CD8-positive, alpha-beta memory T cell (primary cell): ENCODE measurements around the gene PALMD. TPM values are rescaled to one million over a fixed set of nuclear protein-coding genes. Genes with fewer than 3 reads are reported as not detected.

Experiments used
- CTCF ChIA-PET: fragments of 350-600 bp; sonication (Branson Sonifier 250); formaldehyde crosslinking; loops from one replicate; lab custom pipeline; 2021; ENCODE audit warnings: antibody characterized with exemption; lab: Charles Lee
- POLR2A ChIA-PET: fragments of 350-600 bp; sonication (Branson Sonifier 250); formaldehyde crosslinking; loops from one replicate; lab custom pipeline; 2021; ENCODE audit warnings: antibody characterized with exemption; lab: Charles Lee
- DNase-seq, 5 donors: peaks; one replicate each; pipeline versions ENCODE4 v3.0.0 to v3.0.0-alpha.2; 2020 to 2022; ENCODE audit warnings: mixed read lengths in 1 of 5
- H3K27ac ChIP-seq: one replicate; pipeline ENCODE4 v1.7.0; 2013; ENCODE audit warnings: low read depth, mild to moderate bottlenecking, low read length, moderate library complexity
- H3K27me3 ChIP-seq: 2 replicates; pipeline ENCODE4 v1.7.0; 2013; ENCODE audit warnings: low read length, mild to moderate bottlenecking; ENCODE audit not compliant: insufficient read depth, poor library complexity, severe bottlenecking
- H3K36me3 ChIP-seq: 2 replicates; pipeline ENCODE4 v1.7.0; 2013; ENCODE audit warnings: mild to moderate bottlenecking, low read length, moderate library complexity; ENCODE audit not compliant: insufficient read depth
- H3K4me1 ChIP-seq: 2 replicates; pipeline ENCODE4 v1.7.0; 2013; ENCODE audit warnings: mild to moderate bottlenecking, low read length, moderate library complexity; ENCODE audit not compliant: insufficient read depth
- H3K4me3 ChIP-seq: 2 replicates; pipeline ENCODE4 v1.7.0; 2013; ENCODE audit warnings: mild to moderate bottlenecking, low read length
- H3K9me3 ChIP-seq: 2 replicates; pipeline ENCODE4 v1.7.0; 2013; ENCODE audit warnings: mild to moderate bottlenecking, low read length
- H3K27ac Mint-ChIP-seq, 8 donors: one replicate each; pipeline ENCODE4 v1.8.0; 2020 to 2021; ENCODE audit warnings: mixed read lengths in 8 of 8, mild to moderate bottlenecking in 6 of 8, inconsistent platforms in 3 of 8, moderate library complexity in 3 of 8
- H3K27me3 Mint-ChIP-seq, 2 donors: one replicate each; pipeline ENCODE4 v1.8.0; 2020 to 2021; ENCODE audit warnings: mixed read lengths in 2 of 2, mild to moderate bottlenecking in 1 of 2, moderate library complexity in 1 of 2
- H3K36me3 Mint-ChIP-seq, 3 donors: one replicate each; pipeline ENCODE4 v1.8.0; 2020 to 2021; ENCODE audit warnings: mixed read lengths in 3 of 3, inconsistent platforms in 1 of 3, mild to moderate bottlenecking in 1 of 3
- H3K4me1 Mint-ChIP-seq, 3 donors: one replicate each; pipeline ENCODE4 v1.8.0; 2020 to 2021; ENCODE audit warnings: mixed read lengths in 3 of 3, inconsistent platforms in 1 of 3, mild to moderate bottlenecking in 1 of 3
- H3K4me3 Mint-ChIP-seq, 7 donors: one replicate each; pipeline ENCODE4 v1.8.0; 2020 to 2021; ENCODE audit warnings: mixed read lengths in 7 of 7, mild to moderate bottlenecking in 6 of 7, moderate library complexity in 4 of 7, inconsistent platforms in 2 of 7
- H3K9me3 Mint-ChIP-seq, 5 donors: one replicate each; pipeline ENCODE4 v1.8.0; 2020 to 2022; ENCODE audit warnings: mixed read lengths in 5 of 5, mild to moderate bottlenecking in 3 of 5, moderate library complexity in 2 of 5, inconsistent platforms in 1 of 5
- polyA plus RNA-seq: library from polyadenylated mRNA; unstranded; fragments of 300-500 nt; fragmentation: Illumina TruSeq; gene quantifications from one replicate; pipeline ENCODE4 v1.2.3, GENCODE V29; 2021
- total RNA-seq, 2 experiments: library from RNA; stranded (reverse); gene quantifications; one replicate each; pipeline ENCODE4 v1.2.3, GENCODE V29; 2021

The PALMD gene
- total RNA-seq (not detected), polyA plus RNA-seq (not detected)

- Histone ChIP-seq H3K4me3 (no peak within 1 kb of the TSS), H3K36me3 (no peaks in the 10 kb centered on the region), H3K4me1 (no peaks in the 10 kb centered on the region), H3K9me3 (no peaks in the 10 kb centered on the region), H3K27me3 (no peaks in the 10 kb centered on the region), H3K27ac (peak within 1 kb of the TSS; percentile 55)
- Mint-ChIP-seq H3K9me3 (no peaks in the 10 kb centered on the region), H3K27ac (no peak within 1 kb of the TSS), H3K4me3 (no peak within 1 kb of the TSS), H3K4me1 (peaks cover 0 to 7% (median 0%) of the 10 kb centered on the region in 3 donors), H3K27me3 (peaks cover 9 to 38% of the 10 kb centered on the region in 2 donors), H3K36me3 (no peaks in the 10 kb centered on the region)
- POLR2A ChIA-PET, result no interaction called here
- CTCF ChIA-PET, result no interaction called here
- no peak for DNase-seq
Observed at GRCh38 chr1:99645699-99646531, at the start of gene PALMD. PALMD (plus strand) TSS chr1:99646113; CDS start chr1:99646318, 205 bp downstream.

DNA sequence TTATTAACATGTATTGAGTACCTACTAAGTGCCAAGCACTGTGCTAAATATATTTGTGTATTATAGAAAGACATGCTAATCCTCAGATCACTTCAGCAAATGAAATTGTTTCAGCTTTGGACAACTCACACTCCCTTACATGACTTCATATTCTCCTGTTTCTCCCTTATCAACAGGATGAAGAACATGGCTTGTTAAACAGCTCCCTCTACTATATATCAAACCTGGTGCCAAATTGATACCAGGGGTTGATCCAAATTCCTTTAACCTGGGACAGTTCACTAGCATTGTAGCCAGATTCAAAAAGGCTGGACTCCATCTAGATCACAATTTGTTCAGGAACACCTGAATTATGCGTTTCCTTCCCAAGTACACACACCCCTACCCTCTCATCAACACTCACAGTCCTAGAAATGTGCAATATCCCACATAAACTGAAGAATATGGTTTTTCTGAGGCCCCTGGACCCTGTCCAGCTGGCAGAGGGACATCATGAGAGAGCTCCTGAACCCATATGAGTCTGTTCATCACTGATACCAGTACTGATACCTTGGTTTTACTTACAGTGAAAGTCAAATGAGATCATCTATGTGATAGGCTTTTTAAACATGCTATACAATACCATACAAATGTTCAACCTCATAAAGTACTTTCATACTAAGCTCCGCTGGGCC lies 47.0 kb upstream of the PALMD start:
- POLR2A ChIA-PET, result no interaction called here
- Histone ChIP-seq H3K9me3 (no peaks in the 10 kb centered on the region), H3K4me1 (no peaks in the 10 kb centered on the region), H3K27ac (no peak overlapping the region), H3K36me3 (no peaks in the 10 kb centered on the region), H3K4me3 (no peak overlapping the region), H3K27me3 (no peaks in the 10 kb centered on the region)
- no peak overlapping the region for H3K27ac Mint-ChIP-seq
- peaks cover 0 to 2% (median 0%) of the 10 kb centered on the region in 5 donors for H3K9me3 Mint-ChIP-seq
- no peak for DNase-seq
- peaks cover 4% of the 10 kb centered on the region in 2 donors for H3K27me3 Mint-ChIP-seq
- H3K36me3 Mint-ChIP-seq, result no peaks in the 10 kb centered on the region
- no peaks in the 10 kb centered on the region for H3K4me1 Mint-ChIP-seq
- no peak overlapping the region for H3K4me3 Mint-ChIP-seq
- CTCF ChIA-PET, result no interaction called here

DNA sequence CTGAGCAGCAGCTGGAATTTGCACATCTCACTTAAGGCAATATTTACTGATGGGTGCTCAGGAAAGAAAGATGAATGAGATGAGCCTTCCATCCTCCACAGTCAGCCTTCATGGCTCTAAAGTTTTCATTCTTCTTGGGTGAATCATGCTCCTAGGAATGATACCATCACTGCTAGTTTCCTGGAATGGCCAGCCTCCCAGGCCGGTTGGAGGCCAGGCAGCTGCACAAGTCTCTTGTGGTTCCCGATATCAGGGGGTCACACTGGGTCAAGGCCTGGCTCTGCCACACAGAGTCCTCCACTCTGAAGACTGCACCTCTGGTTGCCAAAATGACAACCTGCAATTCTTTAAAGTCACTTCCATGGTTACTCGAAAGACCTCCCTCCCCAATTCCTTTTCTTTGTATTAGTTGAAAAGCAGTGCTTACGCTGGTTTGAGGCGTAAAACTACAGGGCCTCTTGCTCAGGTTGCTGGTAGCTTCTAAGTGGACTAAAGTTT lies 46.2 kb upstream of the PALMD start:
- CTCF ChIA-PET, result no interaction called here
- Mint-ChIP-seq H3K36me3 (no peaks in the 10 kb centered on the region), H3K9me3 (peaks cover 0 to 2% (median 0%) of the 10 kb centered on the region in 5 donors), H3K27ac (no peak overlapping the region), H3K4me1 (no peaks in the 10 kb centered on the region), H3K27me3 (peaks cover 4% of the 10 kb centered on the region in 2 donors), H3K4me3 (no peak overlapping the region)
- Histone ChIP-seq H3K4me1 (no peaks in the 10 kb centered on the region), H3K4me3 (no peak overlapping the region), H3K27ac (peak overlapping the region; percentile 36), H3K36me3 (no peaks in the 10 kb centered on the region), H3K9me3 (no peaks in the 10 kb centered on the region), H3K27me3 (no peaks in the 10 kb centered on the region)
- POLR2A ChIA-PET, result no interaction called here
- no peak for DNase-seq

- H3K36me3 ChIP-seq, result no peaks in the 10 kb centered on the region
- Mint-ChIP-seq H3K4me3 (no peak overlapping the region), H3K27me3 (peaks cover 4% of the 10 kb centered on the region in 2 donors), H3K36me3 (no peaks in the 10 kb centered on the region), H3K27ac (no peak overlapping the region), H3K4me1 (no peaks in the 10 kb centered on the region), H3K9me3 (peaks cover 0 to 2% (median 0%) of the 10 kb centered on the region in 5 donors)
- no peaks in the 10 kb centered on the region for H3K9me3 ChIP-seq
- no peak for DNase-seq
- no peaks in the 10 kb centered on the region for H3K4me1 ChIP-seq
- H3K4me3 ChIP-seq, result no peak overlapping the region
- ChIA-PET CTCF (no interaction called here), POLR2A (no interaction called here)
- no peaks in the 10 kb centered on the region for H3K27me3 ChIP-seq
- peak overlapping the region; percentile 36 for H3K27ac ChIP-seq
Observed at GRCh38 chr1:99600782-99601181, 45.1 kb upstream of the PALMD start.

DNA sequence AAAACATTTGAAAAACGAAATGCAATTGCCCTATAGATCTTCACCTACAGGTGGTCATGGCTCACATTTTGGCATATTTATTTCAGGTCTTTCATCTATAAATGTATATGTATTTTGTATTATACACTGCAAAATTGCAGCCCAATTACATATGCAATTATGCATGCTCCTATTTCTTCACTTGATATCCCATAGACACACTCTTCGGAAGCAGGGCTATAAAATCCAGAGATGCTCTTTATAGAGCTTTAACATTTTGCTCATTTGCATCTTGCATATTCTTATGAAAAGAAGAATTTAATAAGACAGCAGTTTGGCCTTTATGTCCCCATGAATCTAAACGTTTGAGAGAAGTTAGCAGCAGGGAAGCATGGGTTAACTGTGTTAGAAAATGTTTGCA lies 44.7 kb upstream of the PALMD start:
- no peak for DNase-seq

DNA sequence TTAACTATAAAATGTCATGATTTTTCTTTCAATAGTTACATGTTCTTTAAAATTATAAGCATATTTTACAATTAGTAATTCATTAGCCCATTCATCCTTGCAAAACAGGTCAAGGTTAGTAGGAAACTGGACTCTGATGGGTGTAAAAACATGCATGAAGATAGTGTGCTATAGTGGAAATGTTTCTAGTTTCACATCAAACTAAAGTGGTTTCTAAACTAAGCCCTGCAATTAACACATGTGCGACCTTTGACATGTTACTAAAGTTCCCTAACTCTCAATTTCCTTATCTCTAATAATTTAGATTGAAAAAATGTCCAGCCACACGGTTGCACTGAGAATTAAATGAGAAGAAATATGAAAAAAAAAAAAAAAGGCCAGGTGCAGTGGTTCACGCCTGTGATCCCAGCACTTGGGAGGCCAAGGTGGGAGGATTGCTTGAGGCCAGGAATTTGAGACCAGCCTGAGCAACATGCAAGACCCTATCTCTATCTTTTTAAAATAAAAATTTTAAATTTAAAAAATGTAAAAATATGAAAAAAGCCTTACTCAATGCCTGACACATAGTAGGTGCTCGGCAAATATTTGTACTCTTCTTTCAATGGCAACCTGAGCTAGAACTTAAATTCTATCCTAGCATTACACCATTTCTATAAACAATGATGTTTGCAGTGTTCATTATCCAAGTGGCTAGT lies 44.1 kb upstream of the PALMD start:
- H3K36me3 ChIP-seq, result no peaks in the 10 kb centered on the region
- H3K4me1 ChIP-seq, result no peaks in the 10 kb centered on the region
- Mint-ChIP-seq H3K9me3 (peaks cover 0 to 2% (median 0%) of the 10 kb centered on the region in 5 donors), H3K27me3 (peaks cover 2 to 4% of the 10 kb centered on the region in 2 donors), H3K4me1 (no peaks in the 10 kb centered on the region), H3K27ac (no peak overlapping the region), H3K36me3 (no peaks in the 10 kb centered on the region), H3K4me3 (no peak overlapping the region)
- ChIA-PET CTCF (no interaction called here), POLR2A (no interaction called here)
- H3K27me3 ChIP-seq, result no peaks in the 10 kb centered on the region
- no peaks in the 10 kb centered on the region for H3K9me3 ChIP-seq
- no peak overlapping the region for H3K27ac ChIP-seq
- H3K4me3 ChIP-seq, result no peak overlapping the region
- DNase-seq, result no peak

More for the DNA sequence above, 44.7 kb upstream of the PALMD start:
- Mint-ChIP-seq H3K9me3 (peaks cover 0 to 4% (median 0%) of the 10 kb centered on the region in 5 donors), H3K27ac (no peak overlapping the region), H3K4me3 (no peak overlapping the region), H3K4me1 (no peaks in the 10 kb centered on the region), H3K27me3 (peaks cover 4% of the 10 kb centered on the region in 2 donors), H3K36me3 (no peaks in the 10 kb centered on the region)
- CTCF ChIA-PET, result no interaction called here
- H3K9me3 ChIP-seq, result no peaks in the 10 kb centered on the region
- H3K27ac ChIP-seq, result no peak overlapping the region
- H3K4me1 ChIP-seq, result no peaks in the 10 kb centered on the region
- POLR2A ChIA-PET, result no interaction called here
- no peaks in the 10 kb centered on the region for H3K36me3 ChIP-seq
- no peak overlapping the region for H3K4me3 ChIP-seq
- H3K27me3 ChIP-seq, result no peaks in the 10 kb centered on the region

DNA sequence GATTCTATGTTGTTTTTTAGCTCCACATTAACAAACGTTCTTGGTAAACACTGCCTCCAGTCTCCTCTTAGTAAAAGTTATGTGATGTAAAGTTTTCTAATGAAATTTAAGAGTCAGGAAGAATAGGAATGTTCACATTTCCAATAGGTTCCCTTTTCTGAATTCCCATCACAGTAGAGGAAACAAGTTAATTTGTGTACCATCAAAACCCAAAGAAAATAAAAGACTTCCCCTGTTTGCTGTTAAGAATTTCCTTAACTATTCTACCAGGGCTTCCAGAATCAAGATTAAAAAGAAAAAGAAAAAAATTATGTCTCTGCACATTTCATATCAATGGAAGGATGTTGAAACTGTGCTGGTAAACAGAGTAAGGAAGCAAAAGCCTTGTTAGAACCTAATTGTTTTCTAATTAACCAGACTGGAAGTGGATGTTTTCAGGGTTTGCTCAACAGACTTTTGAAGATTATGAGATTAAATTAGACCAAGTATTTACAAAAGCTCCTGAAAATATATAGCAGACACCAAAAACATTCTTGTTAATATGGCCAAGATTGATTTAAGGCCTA lies 43.4 kb upstream of the PALMD start:
- POLR2A ChIA-PET, result no interaction called here
- DNase-seq, result no peak
- no peak overlapping the region for H3K27ac ChIP-seq
- H3K9me3 ChIP-seq, result no peaks in the 10 kb centered on the region
- CTCF ChIA-PET, result no interaction called here
- no peaks in the 10 kb centered on the region for H3K27me3 Mint-ChIP-seq
- H3K36me3 ChIP-seq, result no peaks in the 10 kb centered on the region
- no peak overlapping the region for H3K4me3 Mint-ChIP-seq
- H3K27me3 ChIP-seq, result no peaks in the 10 kb centered on the region
- no peaks in the 10 kb centered on the region for H3K36me3 Mint-ChIP-seq
- no peaks in the 10 kb centered on the region for H3K4me1 Mint-ChIP-seq
- no peak overlapping the region for H3K27ac Mint-ChIP-seq
- no peak overlapping the region for H3K4me3 ChIP-seq
- peaks cover 0 to 2% (median 0%) of the 10 kb centered on the region in 5 donors for H3K9me3 Mint-ChIP-seq
- H3K4me1 ChIP-seq, result no peaks in the 10 kb centered on the region
